Measurements from ENCODE around the gene TMSB4X.

GRCh38 chrX:12992544-12993118 is 17.7 kb downstream of the TMSB4X start:
- TF ChIP-seq CTCF (IDR thresholded peaks at IDR 0.05): no peak
- no peak for TF ChIP-seq POLR2A (IDR thresholded peaks at IDR 0.05)
- no peak for TF ChIP-seq EP300 (IDR thresholded peaks at IDR 0.05)
- TF ChIP-seq POLR2AphosphoS5 (IDR thresholded peaks at IDR 0.05): no peak

Measured in sigmoid colon (tissue), 4 donors.